Stimulated activated CD4-positive, alpha-beta T cell treated with anti-CD3 and anti-CD28 coated beads, Interleukin-1b, Interleukin-23, amount 100 ng/mL, for 48 hours (primary cell): ENCODE data around the gene TSPAN17.
"Not testable (repeated sequence)": the region's sequence is repeated elsewhere in the genome, so short reads cannot be mapped to it uniquely, and the experiment has no call there.

Experiments used
- DNase-seq: peaks from one replicate; pipeline ENCODE4 v3.0.0-alpha.2; 2020

The TSPAN17 gene

DNA sequence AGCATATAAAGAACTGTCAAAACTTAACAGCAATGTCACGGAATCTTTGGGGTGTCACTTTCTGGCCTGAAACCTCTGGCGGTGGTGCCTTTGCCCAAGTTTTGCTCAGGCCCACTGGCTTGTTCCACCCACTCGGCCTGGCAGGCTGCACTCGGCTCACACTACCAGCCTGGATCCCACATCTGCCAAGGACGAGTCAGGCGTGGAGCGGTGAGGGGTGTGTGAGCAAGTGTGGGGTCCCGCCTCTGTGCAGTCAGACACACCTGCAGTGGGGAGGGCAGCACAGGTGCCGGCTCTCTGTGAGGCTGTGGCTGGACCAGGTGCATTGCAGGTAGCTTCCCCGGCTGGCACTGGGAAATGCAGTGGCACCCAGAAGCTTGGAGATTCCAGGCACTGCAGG is 40.0 kb downstream of the TSPAN17 start:
- no peak for DNase-seq

DNA sequence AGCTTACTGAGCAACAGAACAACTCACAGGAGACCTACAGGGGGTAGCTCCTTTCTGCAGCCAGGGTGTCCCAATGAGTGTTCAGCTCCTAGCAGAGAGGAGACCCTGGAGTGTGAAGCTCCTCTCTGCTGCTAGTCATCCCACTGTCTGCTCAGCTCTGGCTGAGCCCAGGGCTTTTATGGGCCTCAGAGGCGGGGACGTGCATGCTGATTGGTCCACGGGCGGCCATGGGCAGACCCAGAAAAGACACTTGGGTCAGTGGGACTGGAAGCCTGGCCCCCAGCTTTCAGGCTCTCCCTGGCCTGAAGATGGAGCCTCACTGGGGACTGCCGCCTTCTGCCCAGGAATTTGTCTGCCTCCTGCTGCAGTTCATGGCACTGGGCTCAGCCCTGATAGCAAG is 40.6 kb downstream of the TSPAN17 start:
- DNase-seq: no peak

DNA sequence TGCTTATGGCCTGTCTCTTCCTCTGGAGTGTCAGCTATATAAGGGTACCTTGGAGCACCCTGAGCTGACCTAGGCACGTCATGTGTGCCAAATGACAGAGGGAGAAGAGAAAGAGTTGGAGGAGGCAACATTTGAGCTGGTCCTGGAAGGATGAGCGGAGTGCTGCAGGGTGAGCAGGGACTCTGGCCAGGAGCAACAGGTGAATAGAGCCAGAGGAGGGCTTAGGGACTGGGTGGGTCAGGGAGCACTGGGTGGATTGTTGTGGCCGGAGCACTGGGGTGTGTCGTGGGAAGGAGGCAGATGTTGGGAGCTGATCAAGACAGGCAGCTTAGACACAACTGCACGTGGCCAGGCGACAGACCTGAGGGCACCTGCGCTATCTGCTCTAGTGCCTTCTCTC is 43.6 kb downstream of the TSPAN17 start:
- DNase-seq: no peak

DNA sequence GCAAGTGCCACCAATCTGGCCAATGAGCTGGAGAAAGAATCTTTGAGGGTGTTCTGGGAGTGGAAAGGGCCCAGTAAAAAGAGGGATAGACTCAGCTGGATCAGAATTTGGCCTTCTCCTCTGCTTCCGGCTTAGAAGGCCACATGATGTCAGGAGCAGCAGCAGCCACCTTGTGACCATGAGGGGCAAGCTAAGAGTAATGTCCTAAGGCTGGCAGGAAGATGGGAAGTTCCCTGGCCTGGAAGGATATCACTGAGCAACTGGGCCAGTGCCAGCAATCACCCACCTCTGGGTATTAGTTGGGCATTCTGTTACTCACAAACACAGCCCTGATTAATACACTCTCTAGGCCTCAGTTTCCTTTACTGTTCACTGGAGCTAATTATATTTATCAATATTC is 44.2 kb downstream of the TSPAN17 start:
- DNase-seq: no peak

DNA sequence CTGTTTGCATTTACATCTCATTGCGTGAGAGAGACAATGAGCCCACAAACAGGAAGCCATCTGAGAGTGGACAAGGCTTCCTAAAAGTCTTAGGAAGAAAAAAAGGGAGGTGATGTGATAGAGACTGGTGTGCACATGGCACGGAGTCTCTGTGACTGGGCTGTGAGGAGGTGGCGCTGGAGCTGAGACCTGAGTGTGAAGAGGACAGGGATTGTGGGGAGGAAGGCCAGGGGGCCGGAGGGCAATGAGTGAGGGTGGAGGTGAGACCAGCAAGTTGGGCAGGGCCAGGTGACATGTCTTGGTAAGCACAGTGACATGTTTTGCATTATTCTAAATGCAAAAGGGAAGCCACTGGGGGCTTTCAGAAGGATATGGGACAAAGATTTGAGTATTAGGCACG is 45.0 kb downstream of the TSPAN17 start:
- DNase-seq: no peak

DNA sequence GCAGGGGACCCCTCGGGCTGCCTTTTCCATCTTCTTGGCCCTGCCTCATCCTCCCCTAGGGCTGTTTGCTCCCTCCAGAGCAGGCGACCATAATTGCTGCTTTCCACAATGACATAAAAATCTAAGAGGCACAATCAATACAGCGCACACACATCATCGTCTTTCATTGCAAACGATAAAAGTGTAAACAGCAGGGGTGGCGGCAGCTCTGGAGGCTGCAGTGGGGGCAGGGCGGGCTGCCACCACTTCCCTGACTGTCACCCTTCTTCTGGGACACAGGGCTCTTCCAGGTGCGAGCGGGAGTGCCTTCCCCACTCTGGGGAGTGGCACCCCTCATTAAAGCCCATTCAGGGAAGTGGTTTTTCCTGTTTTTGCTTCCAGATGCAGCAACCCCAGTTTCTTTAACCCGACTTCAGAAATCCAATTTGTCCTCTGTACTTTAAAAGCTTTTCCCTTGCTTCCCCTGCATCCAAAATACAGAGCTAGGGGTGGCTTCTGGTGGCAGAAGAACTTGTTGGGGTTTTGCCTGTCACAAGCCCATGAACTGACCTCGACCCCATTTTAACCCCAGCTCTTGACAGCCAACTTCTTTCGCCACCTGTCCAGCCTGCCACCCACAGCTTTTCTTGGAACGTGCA is 45.7 kb downstream of the TSPAN17 start:
- no peak for DNase-seq

DNA sequence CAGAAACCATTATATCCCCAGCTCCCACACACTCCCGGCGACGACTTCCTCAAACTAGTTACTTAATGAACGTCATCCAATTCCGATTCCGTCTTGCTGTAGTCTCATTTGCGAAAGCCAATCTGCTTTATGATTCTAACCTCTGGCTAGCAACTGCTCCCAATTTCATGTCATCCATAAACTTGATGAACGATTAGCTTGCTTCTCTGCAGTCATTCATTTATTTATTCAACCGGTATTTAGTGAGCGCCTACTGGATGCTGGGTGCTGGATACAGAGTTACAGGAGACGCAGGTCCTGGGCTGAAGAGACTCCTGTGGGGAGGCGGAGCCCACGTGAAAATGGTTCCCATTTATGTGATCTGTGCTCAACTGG is 46.2 kb downstream of the TSPAN17 start:
- no peak for DNase-seq

DNA sequence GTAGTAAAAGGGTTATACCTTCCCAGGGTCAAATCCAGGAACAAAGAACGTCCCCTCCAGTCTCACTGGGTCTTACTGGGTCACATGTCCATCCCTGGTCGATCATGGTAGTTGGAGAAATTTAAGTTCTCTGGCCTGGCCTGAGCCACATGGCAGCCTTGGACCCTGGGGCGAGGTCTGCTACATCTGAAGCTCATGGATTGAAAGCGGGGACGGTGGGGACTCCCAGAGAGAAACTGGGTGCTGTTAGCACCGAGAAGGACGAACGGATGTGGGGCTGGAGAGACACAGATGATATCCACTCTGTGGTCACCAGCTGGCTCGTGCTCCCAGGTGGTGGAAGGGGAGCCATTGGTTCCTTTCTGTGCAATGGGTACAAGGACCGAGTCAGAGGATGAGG is 46.9 kb downstream of the TSPAN17 start:
- DNase-seq: no peak

DNA sequence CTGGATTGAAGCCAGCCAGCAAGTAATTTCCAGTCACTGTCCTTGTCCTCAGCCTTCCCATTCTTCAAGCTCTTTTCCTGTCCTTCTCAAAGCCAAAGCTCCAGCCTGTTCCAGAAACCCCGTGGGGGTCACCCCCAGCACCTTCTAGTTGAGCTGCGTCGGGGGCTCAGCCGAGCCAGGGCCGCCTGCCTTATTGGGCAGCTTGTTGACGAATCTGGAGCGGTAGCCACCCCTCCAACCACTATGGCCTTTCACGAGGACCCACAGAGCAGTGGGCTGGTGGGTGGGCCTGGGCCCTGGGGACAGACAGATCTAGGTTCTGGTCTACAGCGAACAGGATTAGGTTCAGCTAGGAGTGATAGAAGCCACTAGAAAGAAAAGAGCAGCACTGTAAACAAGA is 47.3 kb downstream of the TSPAN17 start:
- DNase-seq: no peak

DNA sequence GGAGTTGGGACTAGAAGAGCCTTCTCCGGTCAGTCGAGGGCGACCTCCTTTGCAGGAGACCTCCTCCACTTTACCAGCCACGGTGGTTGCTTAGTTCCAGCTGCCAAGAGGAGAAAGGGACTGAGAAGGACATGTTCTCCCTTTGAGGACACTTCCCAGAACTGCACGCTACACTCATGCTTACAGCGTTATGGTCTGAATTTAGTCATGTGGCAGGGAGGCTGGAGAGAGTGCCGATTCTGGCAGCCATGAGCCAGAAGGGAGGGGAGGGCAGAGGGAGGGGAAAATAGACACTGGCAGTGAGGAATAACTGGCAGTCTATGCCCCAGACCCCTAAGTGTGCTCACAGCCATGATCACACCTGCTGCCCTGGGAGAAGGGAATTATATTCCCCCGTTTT is 47.8 kb downstream of the TSPAN17 start:
- no peak for DNase-seq

DNA sequence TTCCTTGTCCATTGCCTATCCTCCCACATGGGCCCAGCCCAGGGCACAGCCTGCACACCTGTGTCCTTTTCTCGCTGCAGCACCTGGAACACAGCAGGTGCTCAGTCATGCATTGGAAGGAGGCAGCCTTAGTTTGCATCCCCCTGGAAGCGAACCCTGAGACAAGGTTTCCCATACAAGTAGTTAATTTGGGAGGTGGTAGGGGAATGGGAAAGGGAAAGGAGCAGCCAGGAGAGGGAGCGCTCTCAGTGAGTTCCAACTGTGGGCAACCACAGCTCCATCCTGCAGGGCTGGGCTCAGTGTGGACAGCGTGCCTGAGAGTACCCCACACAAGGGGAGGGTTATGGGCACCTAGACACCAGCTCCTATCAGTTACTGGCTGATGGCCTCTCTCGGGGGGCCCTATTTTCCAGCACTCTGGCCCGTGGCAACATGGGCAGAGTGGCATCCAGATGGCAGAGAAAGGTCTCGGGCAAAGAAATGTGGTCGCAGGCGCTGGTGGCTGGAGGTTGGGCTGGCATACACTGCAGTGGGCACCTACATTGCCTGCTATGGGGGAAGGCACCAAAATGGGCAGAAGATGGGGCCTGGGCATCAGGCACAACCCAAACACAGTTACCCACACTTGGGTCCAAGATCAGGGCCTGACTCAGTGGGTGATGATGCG is 50.1 kb downstream of the TSPAN17 start:
- DNase-seq: no peak

DNA sequence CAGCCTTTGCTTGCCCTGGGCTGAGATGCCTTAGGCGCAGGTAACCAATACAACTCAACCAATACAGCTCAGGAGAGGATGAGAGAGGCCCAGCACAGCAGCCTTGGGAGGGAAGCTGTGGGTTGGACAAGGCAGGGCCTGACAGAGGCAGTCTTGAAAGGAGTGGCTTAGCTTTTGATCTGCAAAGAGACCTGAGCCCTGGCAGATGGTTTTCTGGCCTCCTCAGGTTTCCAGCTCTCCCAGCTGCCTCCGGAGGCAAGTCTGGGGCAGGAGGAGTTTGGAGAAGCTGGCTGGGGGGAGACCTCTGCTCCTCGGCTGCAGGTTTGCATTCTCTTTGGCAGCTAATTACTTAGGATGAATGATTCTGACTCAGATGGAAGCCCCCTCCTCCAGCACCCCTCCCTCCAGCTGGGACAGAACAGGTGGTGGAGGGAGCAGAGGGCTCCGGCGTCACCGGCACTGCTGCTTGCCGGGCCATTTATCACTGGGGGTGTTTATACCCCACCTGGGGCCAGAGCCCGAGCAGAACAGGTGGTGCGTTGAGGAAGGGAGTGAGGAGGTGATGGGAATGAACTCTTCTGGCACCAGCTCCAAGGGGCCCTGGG is 50.8 kb downstream of the TSPAN17 start:
- DNase-seq: no peak

DNA sequence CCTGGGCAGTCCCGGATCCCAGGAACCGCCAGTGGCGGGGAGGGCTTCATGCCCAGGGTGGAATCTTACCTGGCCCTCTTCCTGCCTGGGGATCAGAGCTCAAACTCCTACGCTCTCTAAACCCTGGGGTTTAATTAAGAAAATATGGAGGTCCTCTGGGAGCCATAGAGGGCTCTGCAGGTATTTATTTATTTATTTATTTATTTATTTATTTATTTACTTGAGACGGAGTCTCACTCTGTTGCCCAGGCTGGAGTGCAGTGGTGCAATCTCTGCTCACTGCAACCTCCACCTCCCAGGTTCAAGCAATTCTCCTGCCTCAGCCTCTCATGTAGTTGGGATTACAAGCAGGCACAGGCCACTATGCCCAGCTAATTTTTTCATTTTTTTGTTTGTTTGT is 52.2 kb downstream of the TSPAN17 start:
- DNase-seq: not testable (repeated sequence)

DNA sequence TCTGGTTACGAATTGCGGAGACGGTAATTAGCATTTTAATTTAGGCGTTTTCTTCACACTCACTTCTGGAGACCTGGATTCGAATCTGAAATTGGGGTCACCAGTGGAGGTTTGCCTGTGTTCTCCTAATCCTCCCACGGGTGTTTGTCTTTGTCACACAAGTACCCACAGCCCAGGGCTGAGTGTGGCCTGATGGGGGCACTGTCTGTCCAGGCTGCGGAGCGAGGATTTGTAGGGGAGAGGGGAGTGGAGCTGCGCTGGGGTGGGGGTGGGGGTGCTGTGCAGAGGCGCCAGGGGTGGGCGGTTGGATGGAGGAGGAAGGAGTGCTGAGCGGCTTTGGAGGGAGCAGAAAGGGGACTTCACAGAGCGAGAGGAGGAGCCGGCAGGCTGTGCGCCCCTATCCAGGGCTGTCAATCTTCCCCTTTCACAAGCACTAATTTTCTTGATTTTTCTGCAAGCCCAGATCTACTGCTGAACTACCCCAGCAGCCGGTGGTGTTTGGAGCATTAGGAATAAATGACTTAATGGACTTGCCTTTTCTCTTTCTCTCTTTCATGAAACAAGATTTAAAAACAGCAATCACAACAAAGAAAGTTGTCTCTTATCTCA is 53.1 kb downstream of the TSPAN17 start:
- no peak for DNase-seq

DNA sequence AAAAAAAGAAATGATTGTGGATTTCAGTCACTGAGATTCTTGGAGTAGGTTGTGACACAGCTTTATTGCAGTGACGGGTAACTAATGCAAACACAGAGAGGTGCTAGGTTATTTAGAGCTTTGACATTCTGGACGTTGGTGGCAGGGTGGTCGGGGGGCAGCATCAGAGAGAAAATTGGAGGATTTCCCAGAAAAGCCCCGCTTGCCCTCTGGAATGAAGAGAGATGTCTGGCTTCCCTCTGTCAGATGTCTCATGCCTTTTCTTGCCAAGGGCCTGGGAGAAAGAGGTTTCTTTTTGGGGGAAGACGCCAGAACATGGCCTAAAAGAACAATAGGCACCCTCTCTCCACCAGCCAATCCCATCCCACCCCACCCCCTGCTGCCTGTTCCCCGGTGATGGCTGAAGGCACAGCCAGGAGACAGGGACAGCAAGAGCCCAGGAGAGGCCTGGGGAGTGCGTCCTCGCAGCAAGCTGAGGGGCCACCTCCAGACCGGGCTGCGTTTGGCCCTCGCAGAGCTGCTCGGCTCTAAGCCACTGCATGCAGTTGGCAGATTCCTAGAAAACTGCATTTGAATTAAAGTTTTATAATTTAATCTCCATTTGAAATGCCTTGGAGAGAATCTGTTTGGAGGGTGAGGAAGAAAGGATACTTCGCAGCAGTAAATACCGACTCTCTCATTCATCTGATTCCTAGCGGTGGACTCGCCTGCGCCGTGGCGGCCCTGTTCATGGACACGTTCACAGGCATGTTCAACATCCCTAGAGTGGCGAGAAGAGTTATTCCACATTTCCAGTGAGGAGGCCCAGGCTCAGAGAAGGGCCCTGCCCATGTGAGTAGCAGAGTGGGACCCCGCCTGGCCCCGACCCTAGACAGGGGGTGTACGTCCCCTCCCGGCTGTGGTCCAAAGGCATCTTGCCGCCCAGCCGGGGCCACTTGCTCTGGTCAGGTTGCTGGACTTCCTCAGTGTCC is 55.7 kb downstream of the TSPAN17 start:
- no peak for DNase-seq

DNA sequence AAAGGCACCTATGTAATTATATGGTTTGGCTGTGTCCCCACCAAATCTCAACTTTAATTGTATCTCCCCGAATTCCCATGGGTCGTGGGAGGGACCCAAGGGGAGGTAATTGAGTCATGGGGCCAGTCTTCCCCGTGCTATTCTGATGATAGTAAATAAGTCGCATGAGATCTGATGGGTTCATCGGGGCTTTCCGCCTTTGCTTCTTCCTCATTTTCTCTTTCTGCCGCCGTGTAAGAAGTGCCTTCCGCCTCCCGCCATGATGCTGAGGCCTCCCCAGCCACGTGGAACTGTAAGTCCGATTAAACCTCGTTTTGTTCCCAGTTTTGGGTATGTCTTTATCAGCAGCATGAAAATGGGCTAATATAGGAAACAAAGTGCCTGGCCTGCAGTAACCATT is 56.6 kb downstream of the TSPAN17 start:
- DNase-seq: no peak

DNA sequence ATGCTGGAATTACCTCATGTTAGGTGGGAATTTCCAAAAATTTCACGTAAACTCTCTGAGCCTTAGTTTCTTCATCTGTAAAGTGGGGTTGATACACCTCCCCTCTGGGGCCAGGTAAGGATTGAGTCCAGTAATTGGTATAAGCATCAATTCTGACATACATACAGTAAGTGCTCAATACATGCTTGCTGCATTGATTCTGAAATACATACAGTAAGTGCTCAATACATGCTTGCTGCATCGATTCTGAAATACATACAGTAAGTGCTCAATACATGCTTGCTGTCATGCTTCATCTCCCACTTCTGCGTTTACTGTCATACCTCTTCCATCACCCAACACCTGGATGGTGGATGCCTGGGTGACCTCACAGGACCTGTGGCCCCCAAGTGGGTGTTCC is 57.1 kb downstream of the TSPAN17 start:
- no peak for DNase-seq

DNA sequence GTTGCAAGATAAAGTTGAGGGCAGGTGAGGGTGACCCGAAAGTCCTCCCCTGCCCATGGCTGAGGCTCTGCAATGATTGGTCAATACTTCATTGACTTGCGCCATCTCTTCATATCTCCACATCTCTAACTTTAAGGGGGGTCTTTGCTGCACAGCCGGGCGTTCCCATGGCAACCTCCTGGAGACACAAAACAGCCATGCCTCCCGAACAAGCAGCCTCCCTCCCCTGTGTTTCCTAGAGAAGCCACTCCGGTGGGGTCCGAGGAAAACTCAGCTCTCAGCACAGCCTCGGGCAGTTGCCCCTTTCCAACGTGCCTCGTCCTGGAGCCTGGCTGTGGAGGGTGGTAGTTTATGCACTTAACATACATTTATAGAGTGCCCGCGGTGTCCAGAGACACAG is 57.5 kb downstream of the TSPAN17 start:
- no peak for DNase-seq
